SU-DHL-6 (cell line): ENCODE measurements around the gene ERMP1.

Source experiments
- H2AFZ ChIP-seq: fragments of 200-600 bp; sonication (generic); 2 replicates; pipeline ENCODE4 v1.6.1; 2014; ENCODE audit warnings: low read depth, mild to moderate bottlenecking, moderate library complexity, mixed read lengths, antibody characterized with exemption, low read length; ENCODE audit not compliant: severe bottlenecking
- H3F3A ChIP-seq: fragments of 200-600 bp; shearing (Covaris generic); 2 replicates; pipeline ENCODE4 v1.6.0; 2016; ENCODE audit warnings: antibody characterized with exemption, mild to moderate bottlenecking; ENCODE audit not compliant: insufficient read depth
- H3K27ac ChIP-seq: fragments of 200-600 bp; sonication (generic); 2 replicates; pipeline ENCODE4 v1.5.1; 2016; ENCODE audit warnings: low read depth, mild to moderate bottlenecking, low read length, moderate library complexity, mixed read lengths
- H3K27me3 ChIP-seq: fragments of 200-600 bp; sonication (generic), shearing (Covaris generic); 2 replicates; pipeline ENCODE4 v1.6.0; 2014; ENCODE audit warnings: mild to moderate bottlenecking, low read length
- H3K36me3 ChIP-seq: fragments of 200-600 bp; sonication (generic); 2 replicates; pipeline ENCODE4 v1.6.1; 2014; ENCODE audit warnings: mild to moderate bottlenecking, low read length, mixed read lengths
- H3K4me2 ChIP-seq: fragments of 300-600, 200-600 bp; shearing (Covaris generic), sonication (generic); 2 replicates; pipeline ENCODE4 v1.6.0; 2014; ENCODE audit warnings: low read length, low read depth, mild to moderate bottlenecking; ENCODE audit not compliant: poor library complexity, severe bottlenecking
- H3K4me3 ChIP-seq: fragments of 200-600 bp; sonication (generic); 2 replicates; pipeline ENCODE4 v1.5.1; 2014; ENCODE audit warnings: antibody characterized with exemption, low read length, mild to moderate bottlenecking, mixed read lengths; ENCODE audit not compliant: insufficient read depth, poor library complexity, severe bottlenecking
- H3K79me2 ChIP-seq: fragments of 200-600 bp; sonication (generic); 2 replicates; pipeline ENCODE4 v1.6.1; 2014; ENCODE audit warnings: mild to moderate bottlenecking, low read length, moderate library complexity; ENCODE audit not compliant: insufficient read depth
- H3K9ac ChIP-seq: fragments of 200-600 bp; sonication (generic); 2 replicates; pipeline ENCODE4 v1.7.0; 2014; ENCODE audit warnings: mild to moderate bottlenecking, low read length
- H3K9me2 ChIP-seq: fragments of 200-600 bp; sonication (generic); replicated peaks from 2 replicates; pipeline ENCODE4 v1.6.1; 2014; ENCODE audit warnings: low read length; ENCODE audit not compliant: insufficient read depth
- H3K9me3 ChIP-seq: fragments of 200-600 bp; sonication (generic); 2 replicates; pipeline ENCODE4 v1.6.1; 2014; ENCODE audit warnings: low read length, mixed read lengths; ENCODE audit not compliant: insufficient read depth
- H4K20me1 ChIP-seq: fragments of 200-600 bp; sonication (generic); 2 replicates; pipeline ENCODE4 v1.6.1; 2014; ENCODE audit warnings: low read depth, mild to moderate bottlenecking, antibody characterized with exemption, low read length, moderate library complexity, mixed read lengths
- CTCF ChIP-seq: fragments of 200-600 bp; sonication (generic); IDR thresholded peaks from one replicate; pipeline ENCODE4 v1.5.1; 2017; ENCODE audit warnings: antibody characterized with exemption, mild to moderate bottlenecking, low read length, moderate library complexity; ENCODE audit not compliant: insufficient read depth, poor library complexity, severe bottlenecking
- EZH2phosphoT487 ChIP-seq: fragments of 200-600 bp; sonication (generic), shearing (Covaris generic); conservative IDR thresholded peaks from 2 replicates; pipeline ENCODE4 v1.6.1; 2018; ENCODE audit warnings: mild to moderate bottlenecking, antibody characterized with exemption, low read length, moderate library complexity, mixed read lengths

ERMP1 gene

GRCh38 chr9:5748438-5748837 lies 84.5 kb downstream of the ERMP1 start:
- H4K20me1 ChIP-seq: no peaks in the 10 kb centered on the region
- TF ChIP-seq EZH2phosphoT487: no peak
- no peak for TF ChIP-seq CTCF
- H3K79me2 ChIP-seq: no peaks in the 10 kb centered on the region
- H3K27ac ChIP-seq: no peak overlapping the region
- H3K36me3 ChIP-seq: peaks cover 72% of the 10 kb centered on the region
- no peaks in the 10 kb centered on the region for H3F3A ChIP-seq
- no peak overlapping the region for H2AFZ ChIP-seq
- no peak overlapping the region for H3K4me3 ChIP-seq
- no peak overlapping the region for H3K4me2 ChIP-seq
- no peak overlapping the region for H3K9ac ChIP-seq
- H3K9me3 ChIP-seq: no peaks in the 10 kb centered on the region
- no peaks in the 10 kb centered on the region for H3K27me3 ChIP-seq
- no peaks in the 10 kb centered on the region for H3K9me2 ChIP-seq

- TF ChIP-seq CTCF (no peak), EZH2phosphoT487 (no peak)
- Histone ChIP-seq H4K20me1 (no peaks in the 10 kb centered on the region), H3K36me3 (peaks cover 66% of the 10 kb centered on the region)
These were observed 89.8 kb downstream of the ERMP1 start for GRCh38 chr9:5743109-5743508.

GRCh38 chr9:5736563-5737346 lies 96.2 kb downstream of the ERMP1 start:
- Histone ChIP-seq H3K4me2 (no peak overlapping the region), H3K27ac (no peak overlapping the region), H3K79me2 (no peaks in the 10 kb centered on the region), H3K9ac (no peak overlapping the region), H3K27me3 (no peaks in the 10 kb centered on the region), H3K9me2 (no peaks in the 10 kb centered on the region), H3K9me3 (no peaks in the 10 kb centered on the region), H3F3A (no peaks in the 10 kb centered on the region), H3K4me3 (no peak overlapping the region), H4K20me1 (no peaks in the 10 kb centered on the region), H2AFZ (no peak overlapping the region), H3K36me3 (peaks cover 48% of the 10 kb centered on the region)
- TF ChIP-seq EZH2phosphoT487 (no peak), CTCF (no peak)

More at GRCh38 chr9:5743109-5743508, 89.8 kb downstream of the ERMP1 start:
- Histone ChIP-seq H3K9me3 (no peaks in the 10 kb centered on the region), H3K4me2 (no peak overlapping the region), H3K27ac (no peak overlapping the region), H3K79me2 (no peaks in the 10 kb centered on the region), H3K4me3 (no peak overlapping the region), H3K27me3 (no peaks in the 10 kb centered on the region), H2AFZ (no peak overlapping the region), H3K9ac (no peak overlapping the region), H3K9me2 (no peaks in the 10 kb centered on the region), H3F3A (no peaks in the 10 kb centered on the region)
